ENCODE results near the gene RBM26. TPM values are rescaled to one million over a fixed set of nuclear protein-coding genes. Genes with fewer than 3 reads are reported as not detected.

Gene RBM26
- total RNA-seq, 1 experiment from 2014 or later = 32.2 TPM

DNA sequence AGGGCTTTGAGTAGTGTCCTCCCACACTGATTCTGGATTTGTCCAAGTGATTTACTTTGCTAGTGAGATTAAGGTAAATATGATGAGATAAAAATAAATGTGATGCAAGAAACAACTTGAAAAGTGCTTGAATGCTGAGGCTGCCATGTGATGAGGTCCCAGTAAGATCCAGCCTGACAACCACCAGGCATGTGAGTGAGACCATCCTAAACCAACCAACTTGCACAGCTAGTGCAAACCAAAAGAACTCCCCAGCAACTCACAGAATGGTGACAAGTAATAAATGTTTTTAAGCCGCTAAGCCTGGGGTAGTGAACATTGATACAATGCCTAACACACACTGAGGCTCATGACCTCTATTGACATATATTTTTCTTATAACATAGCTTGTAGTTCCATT is 13.3 kb upstream of the RBM26 start:
- TF ChIP-seq SIN3A (IDR thresholded peaks at IDR 0.05; ENCODE audit: borderline replicate concordance, insufficient read depth, low read depth, low read length) (no peak), POLR2AphosphoS5 (IDR thresholded peaks at IDR 0.05; ENCODE audit: low read depth, low read length) (no peak), TCF7L2 (IDR thresholded peaks at IDR 0.05; ENCODE audit: low read depth, low read length) (no peak)
- TF ChIP-seq, protein P1, sequence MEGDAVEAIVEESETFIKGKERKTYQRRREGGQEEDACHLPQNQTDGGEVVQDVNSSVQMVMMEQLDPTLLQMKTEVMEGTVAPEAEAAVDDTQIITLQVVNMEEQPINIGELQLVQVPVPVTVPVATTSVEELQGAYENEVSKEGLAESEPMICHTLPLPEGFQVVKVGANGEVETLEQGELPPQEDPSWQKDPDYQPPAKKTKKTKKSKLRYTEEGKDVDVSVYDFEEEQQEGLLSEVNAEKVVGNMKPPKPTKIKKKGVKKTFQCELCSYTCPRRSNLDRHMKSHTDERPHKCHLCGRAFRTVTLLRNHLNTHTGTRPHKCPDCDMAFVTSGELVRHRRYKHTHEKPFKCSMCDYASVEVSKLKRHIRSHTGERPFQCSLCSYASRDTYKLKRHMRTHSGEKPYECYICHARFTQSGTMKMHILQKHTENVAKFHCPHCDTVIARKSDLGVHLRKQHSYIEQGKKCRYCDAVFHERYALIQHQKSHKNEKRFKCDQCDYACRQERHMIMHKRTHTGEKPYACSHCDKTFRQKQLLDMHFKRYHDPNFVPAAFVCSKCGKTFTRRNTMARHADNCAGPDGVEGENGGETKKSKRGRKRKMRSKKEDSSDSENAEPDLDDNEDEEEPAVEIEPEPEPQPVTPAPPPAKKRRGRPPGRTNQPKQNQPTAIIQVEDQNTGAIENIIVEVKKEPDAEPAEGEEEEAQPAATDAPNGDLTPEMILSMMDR (IDR thresholded peaks at IDR 0.05) = no peak
- TF ChIP-seq, protein P2, sequence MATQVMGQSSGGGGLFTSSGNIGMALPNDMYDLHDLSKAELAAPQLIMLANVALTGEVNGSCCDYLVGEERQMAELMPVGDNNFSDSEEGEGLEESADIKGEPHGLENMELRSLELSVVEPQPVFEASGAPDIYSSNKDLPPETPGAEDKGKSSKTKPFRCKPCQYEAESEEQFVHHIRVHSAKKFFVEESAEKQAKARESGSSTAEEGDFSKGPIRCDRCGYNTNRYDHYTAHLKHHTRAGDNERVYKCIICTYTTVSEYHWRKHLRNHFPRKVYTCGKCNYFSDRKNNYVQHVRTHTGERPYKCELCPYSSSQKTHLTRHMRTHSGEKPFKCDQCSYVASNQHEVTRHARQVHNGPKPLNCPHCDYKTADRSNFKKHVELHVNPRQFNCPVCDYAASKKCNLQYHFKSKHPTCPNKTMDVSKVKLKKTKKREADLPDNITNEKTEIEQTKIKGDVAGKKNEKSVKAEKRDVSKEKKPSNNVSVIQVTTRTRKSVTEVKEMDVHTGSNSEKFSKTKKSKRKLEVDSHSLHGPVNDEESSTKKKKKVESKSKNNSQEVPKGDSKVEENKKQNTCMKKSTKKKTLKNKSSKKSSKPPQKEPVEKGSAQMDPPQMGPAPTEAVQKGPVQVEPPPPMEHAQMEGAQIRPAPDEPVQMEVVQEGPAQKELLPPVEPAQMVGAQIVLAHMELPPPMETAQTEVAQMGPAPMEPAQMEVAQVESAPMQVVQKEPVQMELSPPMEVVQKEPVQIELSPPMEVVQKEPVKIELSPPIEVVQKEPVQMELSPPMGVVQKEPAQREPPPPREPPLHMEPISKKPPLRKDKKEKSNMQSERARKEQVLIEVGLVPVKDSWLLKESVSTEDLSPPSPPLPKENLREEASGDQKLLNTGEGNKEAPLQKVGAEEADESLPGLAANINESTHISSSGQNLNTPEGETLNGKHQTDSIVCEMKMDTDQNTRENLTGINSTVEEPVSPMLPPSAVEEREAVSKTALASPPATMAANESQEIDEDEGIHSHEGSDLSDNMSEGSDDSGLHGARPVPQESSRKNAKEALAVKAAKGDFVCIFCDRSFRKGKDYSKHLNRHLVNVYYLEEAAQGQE (IDR thresholded peaks at IDR 0.05; ENCODE audit: insufficient read depth in 1 of 2, low read depth in 2 of 2, low read length in 1 of 2) = no peak
- ATAC-seq (no peak), DNase-seq (ENCODE audit: low read depth, low spot score) (no peak)
- Histone ChIP-seq H3K4me3 (ENCODE audit: low read depth in 2 of 2, low read length in 2 of 2) (no peak overlapping the region), H3K4me1 (ENCODE audit: control insufficient read depth, insufficient read depth, low read length) (no peaks in the 10 kb centered on the region), H3K9me3 (ENCODE audit: control insufficient read depth, insufficient read depth, low read depth, low read length) (no peaks in the 10 kb centered on the region), H3K27ac (ENCODE audit: low read length) (no peak overlapping the region), H3K36me3 (ENCODE audit: control insufficient read depth, insufficient read depth, low read length) (no peaks in the 10 kb centered on the region), H3K27me3 (ENCODE audit: control insufficient read depth, insufficient read depth, low read length) (no peaks in the 10 kb centered on the region)
- ChIA-PET CTCF (no interaction called here), POLR2A (no interaction called here)
- intact Hi-C loops (cut with micrococcal nuclease; ENCODE audit: unreplicated experiment) (no loop called here), in situ Hi-C loops (cut with HindIII; ENCODE audit: low pct_unique_long_range_greater_than_20kb, low sequenced_read_pairs) (no loop called here)
- no TSS peak for BruUV-seq (replicated peaks)

DNA sequence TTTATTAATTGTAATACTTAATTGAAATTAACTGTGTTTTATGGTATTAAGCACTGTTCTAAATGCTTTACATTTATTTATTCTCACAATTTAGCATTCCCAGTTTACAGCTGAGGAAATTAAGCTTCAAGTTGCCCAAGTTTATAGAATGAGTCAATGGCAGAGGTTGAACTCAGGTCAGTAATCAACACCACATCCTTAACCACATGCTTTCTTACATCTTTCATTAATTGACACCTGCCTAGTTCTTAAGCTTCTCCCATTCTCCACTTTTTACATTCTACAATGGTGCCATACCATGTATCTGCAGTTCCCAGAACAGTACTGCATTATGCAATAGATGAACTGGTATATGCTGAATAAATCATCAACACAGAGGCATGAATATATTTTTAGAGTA is 11.7 kb upstream of the RBM26 start:
- CTCF ChIA-PET = interaction anchor here (0.6 kb wide), 1 partner anchor 985 kb away, joined by 4 read pairs; no protein-coding TSS in a partner anchor
- Histone ChIP-seq H3K4me1 (ENCODE audit: control insufficient read depth, insufficient read depth, low read length) (no peaks in the 10 kb centered on the region), H3K27me3 (ENCODE audit: control insufficient read depth, insufficient read depth, low read length) (no peaks in the 10 kb centered on the region), H3K9me3 (ENCODE audit: control insufficient read depth, insufficient read depth, low read depth, low read length) (no peaks in the 10 kb centered on the region), H3K27ac (ENCODE audit: low read length) (no peak overlapping the region), H3K36me3 (ENCODE audit: control insufficient read depth, insufficient read depth, low read length) (no peaks in the 10 kb centered on the region), H3K4me3 (ENCODE audit: low read depth in 2 of 2, low read length in 2 of 2) (no peak overlapping the region)
- in situ Hi-C loops (cut with HindIII; ENCODE audit: low pct_unique_long_range_greater_than_20kb, low sequenced_read_pairs) = no loop called here
- POLR2A ChIA-PET = interaction anchor here (0.7 kb wide), 1 partner anchor 19 kb away, joined by 3 read pairs; no protein-coding TSS in a partner anchor
- BruUV-seq (replicated peaks) = no TSS peak
- ATAC-seq = no peak
- intact Hi-C loops (cut with micrococcal nuclease; ENCODE audit: unreplicated experiment) = no loop called here
- DNase-seq (ENCODE audit: low read depth, low spot score) = no peak
- TF ChIP-seq SIN3A (IDR thresholded peaks at IDR 0.05; ENCODE audit: borderline replicate concordance, insufficient read depth, low read depth, low read length) (no peak), POLR2AphosphoS5 (IDR thresholded peaks at IDR 0.05; ENCODE audit: low read depth, low read length) (no peak), TCF7L2 (IDR thresholded peaks at IDR 0.05; ENCODE audit: low read depth, low read length) (no peak)
- TF ChIP-seq, protein P2 (IDR thresholded peaks at IDR 0.05; ENCODE audit: insufficient read depth in 1 of 2, low read depth in 2 of 2, low read length in 1 of 2) = no peak
- TF ChIP-seq, protein P1 (IDR thresholded peaks at IDR 0.05) = no peak

Data from Panc1 (cell line).